Neural progenitor cell (in vitro differentiated cells): ENCODE data around the gene DTD1.

Experiments used
- EZH2 ChIP-seq: fragments of 200-600 bp; sonication (generic); IDR thresholded peaks from 2 replicates; pipeline ENCODE4 v1.6.1; 2017; ENCODE audit warnings: antibody characterized with exemption, mild to moderate bottlenecking, moderate library complexity
- EZH2phosphoT487 ChIP-seq: fragments of 200-600 bp; sonication (generic); IDR thresholded peaks from 2 replicates; pipeline ENCODE4 v1.6.1; 2017; ENCODE audit warnings: antibody characterized with exemption
- TF ChIP-seq, protein P1 (sequence below): fragments of 200-600 bp; sonication (generic); IDR thresholded peaks from 2 replicates; pipeline ENCODE4 v1.5.1; 2017; ENCODE audit warnings: antibody characterized with exemption, mild to moderate bottlenecking

DNA sequence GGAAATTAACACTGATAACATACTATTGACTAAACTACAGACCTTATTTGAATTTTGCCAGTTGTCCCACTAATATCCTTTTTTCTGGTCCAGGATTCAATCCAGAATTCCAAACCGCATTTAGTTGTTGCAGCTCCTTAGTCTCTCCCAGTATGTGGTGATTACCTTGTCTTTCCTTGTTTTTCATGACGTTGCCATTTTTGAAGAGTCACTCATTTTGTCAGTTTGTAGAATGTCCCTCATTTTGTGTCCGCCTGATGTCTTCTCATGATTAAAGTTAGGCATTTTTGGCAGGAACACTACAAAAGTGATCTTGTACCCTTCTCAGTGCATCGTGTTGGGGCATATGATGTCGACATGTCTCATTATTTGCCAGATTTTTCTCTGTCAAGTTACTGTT is 33.1 kb downstream of the DTD1 start:
- TF ChIP-seq, protein P1, sequence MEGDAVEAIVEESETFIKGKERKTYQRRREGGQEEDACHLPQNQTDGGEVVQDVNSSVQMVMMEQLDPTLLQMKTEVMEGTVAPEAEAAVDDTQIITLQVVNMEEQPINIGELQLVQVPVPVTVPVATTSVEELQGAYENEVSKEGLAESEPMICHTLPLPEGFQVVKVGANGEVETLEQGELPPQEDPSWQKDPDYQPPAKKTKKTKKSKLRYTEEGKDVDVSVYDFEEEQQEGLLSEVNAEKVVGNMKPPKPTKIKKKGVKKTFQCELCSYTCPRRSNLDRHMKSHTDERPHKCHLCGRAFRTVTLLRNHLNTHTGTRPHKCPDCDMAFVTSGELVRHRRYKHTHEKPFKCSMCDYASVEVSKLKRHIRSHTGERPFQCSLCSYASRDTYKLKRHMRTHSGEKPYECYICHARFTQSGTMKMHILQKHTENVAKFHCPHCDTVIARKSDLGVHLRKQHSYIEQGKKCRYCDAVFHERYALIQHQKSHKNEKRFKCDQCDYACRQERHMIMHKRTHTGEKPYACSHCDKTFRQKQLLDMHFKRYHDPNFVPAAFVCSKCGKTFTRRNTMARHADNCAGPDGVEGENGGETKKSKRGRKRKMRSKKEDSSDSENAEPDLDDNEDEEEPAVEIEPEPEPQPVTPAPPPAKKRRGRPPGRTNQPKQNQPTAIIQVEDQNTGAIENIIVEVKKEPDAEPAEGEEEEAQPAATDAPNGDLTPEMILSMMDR: no peak
- TF ChIP-seq EZH2phosphoT487: no peak
- TF ChIP-seq EZH2: no peak
